Keratinocyte (primary cell): ENCODE measurements around the gene EGFR. TPM values are rescaled to one million over a fixed set of nuclear protein-coding genes. Genes with fewer than 3 reads are reported as not detected.

ENCODE experiments used
- DNase-seq: peaks from one replicate; pipeline ENCODE4 v3.0.0-alpha.2; 2011; ENCODE audit warnings: low read depth, missing footprints, low spot score
- FAIRE-seq: peaks from 2 replicates; lab custom pipeline; 2011; peaks lifted over from hg19 to GRCh38; lab: Jason Lieb, UNC
- H2AFZ ChIP-seq: 2 replicates; pipeline ENCODE4 v1.6.0; 2012; ENCODE audit warnings: low read length, control low read depth, inconsistent platforms; ENCODE audit not compliant: control insufficient read depth
- H3K27ac ChIP-seq: 2 replicates; pipeline ENCODE4 v1.5.1; 2011; ENCODE audit warnings: low read length; ENCODE audit not compliant: control insufficient read depth, insufficient read depth
- H3K27me3 ChIP-seq: 3 replicates; pipeline ENCODE4 v1.6.0; 2011; ENCODE audit warnings: low read length; ENCODE audit not compliant: control insufficient read depth, insufficient read depth; ENCODE audit errors: extremely low read depth
- H3K36me3 ChIP-seq, 2 experiments: 2 replicates in 1 of 2; 3 replicates in 1 of 2; pipeline ENCODE4 v1.5.1; 2011; ENCODE audit warnings: low read length in 2 of 2, mild to moderate bottlenecking in 1 of 2; ENCODE audit not compliant: control insufficient read depth in 2 of 2, insufficient read depth in 2 of 2; ENCODE audit errors: extremely low read depth in 1 of 2
- H3K4me1 ChIP-seq: 3 replicates; pipeline ENCODE4 v1.5.1; 2011; ENCODE audit warnings: low read length; ENCODE audit not compliant: control insufficient read depth, insufficient read depth; ENCODE audit errors: extremely low read depth
- H3K4me2 ChIP-seq: 3 replicates; pipeline ENCODE4 v1.6.0; 2011; ENCODE audit warnings: low read depth, low read length; ENCODE audit not compliant: control insufficient read depth, insufficient read depth; ENCODE audit errors: extremely low read depth
- H3K4me3 ChIP-seq, 3 experiments: fragments of 200-600 bp in 1 of 3; sonication (generic) in 1 of 3; 2 replicates in 2 of 3; 3 replicates in 1 of 3; pipeline ENCODE4 v1.5.1; 2011 to 2016; ENCODE audit warnings: low read length in 3 of 3, mild to moderate bottlenecking in 3 of 3, control low read depth in 2 of 3, inconsistent platforms in 1 of 3, low read depth in 1 of 3, mixed read lengths in 1 of 3, mixed run types in 1 of 3, moderate library complexity in 1 of 3; ENCODE audit not compliant: control insufficient read depth in 2 of 3, insufficient read depth in 2 of 3; ENCODE audit errors: extremely low read depth in 1 of 3
- H3K79me2 ChIP-seq: 2 replicates; pipeline ENCODE4 v1.6.0; 2012; ENCODE audit warnings: low read length; ENCODE audit not compliant: control insufficient read depth, insufficient read depth
- H3K9ac ChIP-seq: 3 replicates; pipeline ENCODE4 v1.6.0; 2011; ENCODE audit warnings: low read length; ENCODE audit not compliant: control insufficient read depth, insufficient read depth; ENCODE audit errors: extremely low read depth
- H3K9me1 ChIP-seq: 3 replicates; pipeline ENCODE4 v1.6.0; 2011; ENCODE audit warnings: low read length; ENCODE audit not compliant: control insufficient read depth, insufficient read depth; ENCODE audit errors: extremely low read depth
- H3K9me3 ChIP-seq: 2 replicates; pipeline ENCODE4 v1.5.1; 2012; ENCODE audit warnings: low read depth, low read length; ENCODE audit not compliant: control insufficient read depth
- H4K20me1 ChIP-seq: 3 replicates; pipeline ENCODE4 v1.6.0; 2011; ENCODE audit warnings: low read length; ENCODE audit not compliant: control insufficient read depth, insufficient read depth; ENCODE audit errors: extremely low read depth
- EZH2 ChIP-seq: IDR thresholded peaks from one replicate; pipeline ENCODE4 v1.6.1; 2012; ENCODE audit warnings: inconsistent platforms, mild to moderate bottlenecking, low read length, moderate library complexity
- dilution Hi-C: fragments of 300-500 bp; cut with MboI; formaldehyde crosslinking; loops from one replicate; pipeline ENCODE4 v1.7.0; 2020; ENCODE audit warnings: low sequenced_read_pairs; ENCODE audit not compliant: extremely low pct_ligation_motif_present
- polyA plus RNA-seq, 5 experiments: library from polyadenylated mRNA; depleted of rRNA in 3 of 5; stranded (reverse) in 3 of 5; stranded (forward) in 1 of 5; unstranded in 1 of 5; fragments of >200 nt; gene quantifications; 1 replicate in 1 of 5; 2 replicates in 3 of 5; 3 replicates in 1 of 5; pipeline versions ENCODE4 v1.2.1 to v1.2.3, GENCODE V29; 2011 to 2012; ENCODE audit warnings: missing spikeins in 2 of 5, low read depth in 1 of 5, low replicate concordance in 1 of 5
- TF ChIP-seq, protein P1 (sequence below), 3 experiments: IDR thresholded peaks in 1 of 3; conservative IDR thresholded peaks in 1 of 3; optimal IDR thresholded peaks in 1 of 3; 2 replicates in 2 of 3; 3 replicates in 1 of 3; pipeline versions ENCODE3 to v1.5.1; 2011; ENCODE audit warnings: low read length in 3 of 3, mild to moderate bottlenecking in 3 of 3, moderate library complexity in 2 of 3, control low read depth in 1 of 3, inconsistent platforms in 1 of 3; ENCODE audit not compliant: insufficient read depth in 2 of 3; ENCODE audit errors: extremely low read depth in 1 of 3

EGFR gene
- polyA plus RNA-seq, 1 donor (not counting 4 experiments of a cell fraction or from before 2014, with no cell fraction given), result 120 TPM

DNA sequence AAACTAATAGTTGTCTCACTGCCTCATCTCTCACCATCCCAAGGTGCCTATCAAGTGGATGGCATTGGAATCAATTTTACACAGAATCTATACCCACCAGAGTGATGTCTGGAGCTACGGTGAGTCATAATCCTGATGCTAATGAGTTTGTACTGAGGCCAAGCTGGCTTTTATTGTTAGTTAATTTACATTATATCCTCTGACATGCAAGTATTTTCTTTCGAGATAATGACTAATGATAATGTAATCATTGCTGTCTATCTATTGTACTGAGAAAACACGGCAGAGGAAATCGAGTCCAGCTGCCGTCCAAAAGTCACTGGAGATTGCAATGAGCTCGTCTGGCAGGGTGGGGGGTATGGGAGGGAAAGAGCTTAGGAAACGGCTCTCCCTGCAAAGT, 173.9 kb downstream of the EGFR start:
- Histone ChIP-seq H3K4me2 (no peak overlapping the region), H3K79me2 (peaks cover 16% of the 10 kb centered on the region), H3K9ac (no peak overlapping the region), H3K27me3 (no peaks in the 10 kb centered on the region), H4K20me1 (peaks cover 9% of the 10 kb centered on the region), H3K36me3 (peaks cover 38 to 42% of the 10 kb centered on the region in 2 experiments), H3K4me1 (peaks cover 19% of the 10 kb centered on the region), H2AFZ (no peak overlapping the region), H3K4me3 (no peak overlapping the region), H3K9me1 (peaks cover 2% of the 10 kb centered on the region), H3K9me3 (no peaks in the 10 kb centered on the region), H3K27ac (peak overlapping the region; percentile 63)
- dilution Hi-C loops, result no loop called here
- TF ChIP-seq, protein P1, sequence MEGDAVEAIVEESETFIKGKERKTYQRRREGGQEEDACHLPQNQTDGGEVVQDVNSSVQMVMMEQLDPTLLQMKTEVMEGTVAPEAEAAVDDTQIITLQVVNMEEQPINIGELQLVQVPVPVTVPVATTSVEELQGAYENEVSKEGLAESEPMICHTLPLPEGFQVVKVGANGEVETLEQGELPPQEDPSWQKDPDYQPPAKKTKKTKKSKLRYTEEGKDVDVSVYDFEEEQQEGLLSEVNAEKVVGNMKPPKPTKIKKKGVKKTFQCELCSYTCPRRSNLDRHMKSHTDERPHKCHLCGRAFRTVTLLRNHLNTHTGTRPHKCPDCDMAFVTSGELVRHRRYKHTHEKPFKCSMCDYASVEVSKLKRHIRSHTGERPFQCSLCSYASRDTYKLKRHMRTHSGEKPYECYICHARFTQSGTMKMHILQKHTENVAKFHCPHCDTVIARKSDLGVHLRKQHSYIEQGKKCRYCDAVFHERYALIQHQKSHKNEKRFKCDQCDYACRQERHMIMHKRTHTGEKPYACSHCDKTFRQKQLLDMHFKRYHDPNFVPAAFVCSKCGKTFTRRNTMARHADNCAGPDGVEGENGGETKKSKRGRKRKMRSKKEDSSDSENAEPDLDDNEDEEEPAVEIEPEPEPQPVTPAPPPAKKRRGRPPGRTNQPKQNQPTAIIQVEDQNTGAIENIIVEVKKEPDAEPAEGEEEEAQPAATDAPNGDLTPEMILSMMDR (optimal IDR thresholded peaks at IDR 0.05 in 1 of 3, IDR thresholded peaks at IDR 0.05 in 1 of 3, conservative IDR thresholded peaks at IDR 0.05 in 1 of 3; ENCODE audit: extremely low read depth in 1 of 3, insufficient read depth in 2 of 3, low read length in 3 of 3), result no peak
- no peak for TF ChIP-seq EZH2
- FAIRE-seq (peak; percentile 57), DNase-seq (no peak)

DNA sequence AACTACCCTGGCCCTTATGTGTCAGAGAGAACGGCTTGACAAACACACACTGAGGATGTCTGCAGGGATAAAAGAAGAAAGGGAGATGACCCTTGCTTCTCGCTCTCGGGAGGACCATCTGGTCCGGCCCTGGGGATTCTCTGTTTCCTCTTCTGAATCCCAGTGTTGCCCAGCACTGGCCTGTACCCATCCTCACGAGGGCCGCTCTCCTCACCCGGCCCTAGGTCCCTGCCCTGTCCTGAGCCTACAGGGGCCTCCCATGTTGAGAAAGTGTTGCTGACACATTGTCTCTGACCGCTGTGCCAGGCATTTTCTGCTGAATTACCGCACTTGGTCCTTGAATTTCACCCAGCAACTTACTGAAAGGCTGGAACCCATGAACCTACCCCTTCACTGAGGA, 174.4 kb downstream of the EGFR start:
- H3K9me3 ChIP-seq, result no peaks in the 10 kb centered on the region
- no peaks in the 10 kb centered on the region for H3K27me3 ChIP-seq
- peak overlapping the region; percentile 48 for H3K27ac ChIP-seq
- H3K9me1 ChIP-seq, result peaks cover 2% of the 10 kb centered on the region
- H3K36me3 ChIP-seq, result peaks cover 35 to 38% of the 10 kb centered on the region in 2 experiments
- no peak overlapping the region for H2AFZ ChIP-seq
- TF ChIP-seq, protein P1 (optimal IDR thresholded peaks at IDR 0.05 in 1 of 3, IDR thresholded peaks at IDR 0.05 in 1 of 3, conservative IDR thresholded peaks at IDR 0.05 in 1 of 3; ENCODE audit: extremely low read depth in 1 of 3, insufficient read depth in 2 of 3, low read length in 3 of 3), result no peak
- no peak for TF ChIP-seq EZH2
- H3K4me3 ChIP-seq, result no peak overlapping the region
- H3K9ac ChIP-seq, result peak overlapping the region; percentile 2
- DNase-seq, result no peak
- H3K4me2 ChIP-seq, result no peak overlapping the region
- peaks cover 16% of the 10 kb centered on the region for H3K79me2 ChIP-seq
- dilution Hi-C loops, result no loop called here
- FAIRE-seq, result peak; percentile 23
- H4K20me1 ChIP-seq, result peaks cover 9% of the 10 kb centered on the region
- H3K4me1 ChIP-seq, result peaks cover 19% of the 10 kb centered on the region
